Stimulated activated CD8-positive, alpha-beta memory T cell treated with anti-CD3 and anti-CD28 coated beads, Interleukin-4, amount 100 ng/mL, for 48 hours (primary cell): ENCODE results near the gene MFSD2B.

Experiments used
- DNase-seq: peaks from one replicate; pipeline ENCODE4 v3.0.0-alpha.2; 2020

Gene MFSD2B

DNA sequence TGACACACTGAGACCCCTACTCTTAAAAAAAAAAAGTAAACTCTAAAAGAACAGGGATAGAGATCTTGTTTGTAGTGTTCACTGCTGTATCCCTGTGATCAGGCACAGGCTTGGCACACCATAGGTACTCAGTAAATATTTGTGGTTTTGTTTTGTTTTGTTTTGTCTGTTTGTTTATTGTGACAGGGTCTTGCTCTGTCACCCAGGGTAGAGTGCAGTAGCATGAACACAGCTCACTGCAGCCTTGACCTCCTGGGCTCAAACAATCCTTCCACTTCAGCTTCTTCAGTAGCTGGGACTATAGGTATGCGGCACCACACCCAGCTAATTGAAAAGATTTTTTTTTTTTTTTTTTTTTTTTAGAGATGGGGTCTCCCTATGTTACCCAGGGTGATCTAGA lies 43.1 kb downstream of the MFSD2B start:
- DNase-seq: no peak

DNA sequence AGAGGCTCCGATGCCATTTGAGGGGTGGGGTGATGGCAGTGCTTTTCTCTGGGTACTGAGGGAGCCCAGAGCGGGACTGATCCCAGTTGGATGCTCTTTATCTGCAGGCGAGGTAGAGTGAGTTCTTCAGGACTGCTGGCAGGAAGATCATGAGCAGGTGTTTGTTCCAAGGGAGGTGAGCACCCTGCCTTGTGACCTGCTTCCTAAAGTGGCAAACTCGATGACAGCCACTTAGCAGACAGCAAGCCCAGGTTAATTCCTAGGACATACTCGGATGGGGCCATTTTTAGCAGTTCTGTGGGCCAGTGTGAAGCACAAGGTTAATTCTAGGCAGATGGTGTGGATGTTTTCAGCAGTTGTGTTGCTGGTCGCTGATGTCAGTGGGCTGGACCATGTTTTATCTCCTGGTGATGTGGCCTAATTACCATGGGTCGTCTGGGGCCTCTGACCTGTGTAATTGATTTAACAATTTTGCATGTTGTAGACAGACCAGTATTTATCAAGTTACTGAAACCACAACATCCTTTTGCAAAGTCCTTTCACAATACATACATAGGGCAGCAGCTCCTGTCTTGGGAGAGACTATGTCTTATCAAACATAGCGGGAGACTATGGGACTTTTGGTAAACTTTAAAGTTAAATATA lies 44.6 kb downstream of the MFSD2B start:
- DNase-seq: no peak

DNA sequence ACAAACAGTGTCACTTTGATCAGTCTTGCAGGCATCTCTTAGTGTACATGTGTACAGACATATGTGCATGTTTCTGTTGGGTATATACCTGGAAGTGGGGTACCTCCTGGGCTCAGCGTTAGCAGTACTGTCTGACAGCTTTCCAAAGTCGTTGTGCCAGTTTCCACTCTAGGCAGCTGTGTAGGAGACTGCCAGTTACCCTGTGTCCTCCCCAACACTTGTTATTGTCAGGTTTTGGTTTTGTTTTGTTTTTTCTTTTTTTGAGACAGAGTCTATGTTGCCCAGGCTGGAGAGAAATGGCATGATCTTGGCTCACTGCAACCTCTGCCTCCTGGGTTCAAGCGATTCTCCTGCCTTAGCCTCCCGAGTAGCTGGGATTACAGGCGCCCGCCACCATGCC lies 45.9 kb downstream of the MFSD2B start:
- no peak for DNase-seq

DNA sequence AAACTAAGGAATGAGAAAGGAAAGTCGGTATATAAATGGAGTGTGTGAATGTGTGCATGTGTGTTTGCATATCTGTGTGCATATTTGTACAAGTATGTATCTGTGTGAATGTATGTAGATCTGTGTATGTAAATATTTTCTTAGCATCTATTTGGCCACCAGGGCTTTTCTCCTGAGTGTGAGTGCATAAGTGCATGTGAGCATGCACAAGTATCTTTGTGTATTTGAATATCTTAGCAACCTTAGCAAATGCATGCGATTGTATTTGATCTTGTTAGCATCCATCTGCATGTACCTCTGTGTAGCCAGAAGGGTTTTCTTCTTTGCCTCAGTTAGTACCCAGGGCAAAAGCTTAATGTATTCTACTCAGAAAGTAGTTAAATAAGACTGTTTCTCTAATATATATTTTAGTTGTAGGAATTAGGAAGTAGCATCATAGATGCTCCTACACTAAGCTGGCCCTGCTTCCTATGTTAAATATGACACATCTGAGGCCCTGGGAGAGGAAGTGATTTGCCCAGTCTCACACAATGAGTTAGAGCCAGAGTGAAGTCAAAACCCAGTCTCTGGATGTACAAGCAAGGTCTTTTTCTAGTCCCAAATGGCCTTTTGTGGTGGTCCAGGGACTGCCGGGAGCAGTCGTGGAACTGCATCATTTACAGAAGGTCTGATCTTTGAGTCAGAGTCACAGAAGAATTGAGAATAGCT lies 48.8 kb downstream of the MFSD2B start:
- no peak for DNase-seq

DNA sequence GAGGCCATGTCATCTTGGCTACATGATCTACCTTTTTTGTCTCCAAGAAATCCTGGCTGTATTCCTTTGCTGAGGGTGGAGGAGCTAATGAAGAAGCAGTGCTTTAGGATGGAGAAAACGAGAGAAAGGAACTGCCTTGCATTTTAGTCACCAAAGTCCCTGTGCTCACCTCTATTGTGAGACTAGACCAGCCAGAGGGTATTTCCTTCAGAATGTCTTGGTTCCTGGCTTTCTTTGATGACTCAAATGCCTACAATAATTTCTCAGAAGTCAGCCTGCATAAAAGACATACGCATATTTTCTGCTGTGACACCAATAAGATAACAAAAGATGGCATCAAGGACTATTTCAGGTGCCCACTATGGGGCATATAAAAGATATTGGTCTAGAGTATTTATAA lies 55.5 kb downstream of the MFSD2B start:
- no peak for DNase-seq

DNA sequence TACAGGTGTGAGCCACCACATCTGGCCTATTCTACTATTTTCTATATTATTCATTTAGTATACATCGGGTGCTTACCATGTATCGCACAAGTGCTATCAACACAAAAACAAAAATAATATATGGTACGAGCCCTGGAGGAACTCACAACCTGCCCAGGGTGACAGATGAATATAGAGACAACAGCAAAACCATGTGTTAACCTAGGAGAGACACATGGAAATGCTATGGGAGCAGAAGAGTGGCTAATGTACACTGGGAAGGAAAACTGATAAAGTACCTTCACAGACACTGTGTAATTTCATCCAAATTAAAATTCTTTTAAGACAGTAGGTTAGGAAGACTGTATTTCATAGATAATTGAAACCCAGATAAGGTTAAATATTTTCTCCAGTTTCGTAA lies 62.4 kb downstream of the MFSD2B start:
- DNase-seq: no peak

DNA sequence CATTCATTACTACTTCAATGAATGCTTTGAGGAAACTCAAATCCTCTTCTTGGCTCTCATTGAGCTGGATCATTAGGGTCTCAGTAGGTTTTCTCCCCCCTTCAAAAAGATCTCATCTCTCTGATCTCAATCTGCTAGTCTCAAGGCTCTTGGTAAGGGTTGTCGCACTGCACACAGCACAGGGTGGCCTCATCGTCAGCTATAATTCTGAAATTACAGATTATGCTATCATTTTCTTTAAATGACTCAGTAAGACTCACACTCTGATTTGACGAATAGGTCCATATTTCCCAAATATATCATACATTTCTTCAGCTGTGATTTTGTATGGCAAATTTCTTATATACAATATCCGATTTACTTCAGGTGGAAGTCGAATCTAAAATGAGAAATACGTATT lies 63.9 kb downstream of the MFSD2B start:
- no peak for DNase-seq

DNA sequence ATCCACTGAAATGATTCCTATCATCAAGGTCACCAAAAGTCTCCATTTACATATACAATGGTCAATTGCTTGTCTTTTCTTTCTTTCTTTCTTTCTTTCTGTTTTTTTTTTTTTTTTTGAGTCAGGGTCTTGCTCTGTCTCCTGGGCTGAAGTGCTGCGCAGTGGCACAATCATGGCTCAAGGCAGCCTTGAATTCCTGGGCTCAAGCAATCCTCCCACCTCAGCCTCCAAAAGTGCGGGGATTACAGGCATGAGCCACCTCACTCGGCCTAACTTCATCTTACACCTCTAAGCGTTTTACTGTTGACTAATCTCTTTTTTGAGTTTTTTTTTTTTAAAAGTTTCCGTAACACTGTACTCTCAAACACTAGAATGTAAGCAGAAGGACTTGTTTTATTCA lies 65.4 kb downstream of the MFSD2B start:
- no peak for DNase-seq
